DOHH2 (cell line): ENCODE results near the gene IFITM10.

ENCODE experiments used
- H3F3A ChIP-seq: fragments of 200-600 bp; sonication (generic), shearing (Covaris generic); 2 replicates; pipeline ENCODE4 v1.6.0; 2016; ENCODE audit warnings: antibody characterized with exemption, mild to moderate bottlenecking; ENCODE audit not compliant: control insufficient read depth, insufficient read depth
- H3K27ac ChIP-seq: fragments of 200-600 bp; sonication (generic); 2 replicates; pipeline ENCODE4 v1.5.1; 2014; ENCODE audit warnings: low read depth, mild to moderate bottlenecking, low read length, moderate library complexity
- H3K27me3 ChIP-seq: fragments of 200-600 bp; sonication (generic); 2 replicates; pipeline ENCODE4 v1.6.1; 2014; ENCODE audit warnings: mild to moderate bottlenecking, low read length, mixed read lengths; ENCODE audit not compliant: control insufficient read depth
- H3K36me3 ChIP-seq: fragments of 200-600 bp; sonication (generic); 2 replicates; pipeline ENCODE4 v1.6.1; 2014; ENCODE audit warnings: mild to moderate bottlenecking, low read length, moderate library complexity, mixed read lengths; ENCODE audit not compliant: control insufficient read depth
- H3K4me1 ChIP-seq: fragments of 200-600 bp; sonication (generic); 2 replicates; pipeline ENCODE4 v1.6.1; 2014; ENCODE audit warnings: mild to moderate bottlenecking, low read length, mixed read lengths; ENCODE audit not compliant: control insufficient read depth
- H3K4me2 ChIP-seq: fragments of 200-600 bp; sonication (generic); 2 replicates; pipeline ENCODE4 v1.6.0; 2014; ENCODE audit warnings: mild to moderate bottlenecking, low read length, moderate library complexity
- H3K4me3 ChIP-seq: fragments of 200-600 bp; sonication (generic); 2 replicates; pipeline ENCODE4 v1.5.1; 2014; ENCODE audit warnings: mild to moderate bottlenecking, low read length, mixed read lengths
- H3K79me2 ChIP-seq: fragments of 200-600 bp; sonication (generic); 2 replicates; pipeline ENCODE4 v1.6.1; 2014; ENCODE audit warnings: mild to moderate bottlenecking, low read length, mixed read lengths; ENCODE audit not compliant: control insufficient read depth
- H3K9me2 ChIP-seq: fragments of 200-600 bp; sonication (generic); replicated peaks from 2 replicates; pipeline ENCODE4 v1.6.1; 2014; ENCODE audit warnings: mild to moderate bottlenecking, low read length, mixed read lengths; ENCODE audit not compliant: control insufficient read depth
- H3K9me3 ChIP-seq: fragments of 200-600 bp; sonication (generic); 2 replicates; pipeline ENCODE4 v1.6.1; 2014; ENCODE audit warnings: antibody characterized with exemption, low read length, mixed read lengths; ENCODE audit not compliant: control insufficient read depth, insufficient read depth
- H4K20me1 ChIP-seq: fragments of 200-600 bp; sonication (generic); 2 replicates; pipeline ENCODE4 v1.6.0; 2014; ENCODE audit warnings: low read depth, mild to moderate bottlenecking, antibody characterized with exemption, low read length, moderate library complexity; ENCODE audit not compliant: control insufficient read depth, insufficient read depth
- CTCF ChIP-seq: fragments of 200-600 bp; sonication (generic); IDR thresholded peaks from one replicate; pipeline ENCODE4 v1.5.1; 2014; ENCODE audit warnings: antibody characterized with exemption, mild to moderate bottlenecking, low read depth, low read length; ENCODE audit not compliant: poor library complexity, severe bottlenecking
- EZH2phosphoT487 ChIP-seq: fragments of 200-600 bp; sonication (generic); IDR thresholded peaks from 2 replicates; pipeline ENCODE4 v1.6.1; 2017; ENCODE audit warnings: borderline replicate concordance, mild to moderate bottlenecking, antibody characterized with exemption, low read length, moderate library complexity, mixed read lengths

The IFITM10 gene

GRCh38 chr11:1759151-1759850 is 8.9 kb upstream of the IFITM10 start:
- peaks cover 25% of the 10 kb centered on the region for H3K4me1 ChIP-seq
- no peaks in the 10 kb centered on the region for H3K36me3 ChIP-seq
- no peak for TF ChIP-seq CTCF
- TF ChIP-seq EZH2phosphoT487 = no peak
- H3K27ac ChIP-seq = no peak overlapping the region
- H3K9me2 ChIP-seq = no peaks in the 10 kb centered on the region
- H3K79me2 ChIP-seq = no peaks in the 10 kb centered on the region
- H3K9me3 ChIP-seq = no peaks in the 10 kb centered on the region
- H3K4me3 ChIP-seq = no peak overlapping the region
- H3F3A ChIP-seq = no peaks in the 10 kb centered on the region
- no peak overlapping the region for H3K4me2 ChIP-seq
- H3K27me3 ChIP-seq = no peaks in the 10 kb centered on the region
- no peaks in the 10 kb centered on the region for H4K20me1 ChIP-seq

GRCh38 chr11:1758611-1759150 is 8.3 kb upstream of the IFITM10 start:
- Histone ChIP-seq H3K27me3 (no peaks in the 10 kb centered on the region), H3K4me2 (peak overlapping the region; percentile 31; the same call in 1 of the 2 replicates), H3K79me2 (no peaks in the 10 kb centered on the region), H3K4me1 (peaks cover 23% of the 10 kb centered on the region), H3F3A (no peaks in the 10 kb centered on the region), H3K27ac (no peak overlapping the region), H3K36me3 (no peaks in the 10 kb centered on the region), H3K9me3 (no peaks in the 10 kb centered on the region), H3K9me2 (no peaks in the 10 kb centered on the region), H3K4me3 (no peak overlapping the region), H4K20me1 (no peaks in the 10 kb centered on the region)
- TF ChIP-seq CTCF (no peak), EZH2phosphoT487 (no peak)

- H3K27ac ChIP-seq = no peak overlapping the region
- H3K4me1 ChIP-seq = peaks cover 18% of the 10 kb centered on the region
- H3K9me3 ChIP-seq = no peaks in the 10 kb centered on the region
- peak overlapping the region; percentile 31 for H3K4me2 ChIP-seq
- no peak overlapping the region for H3K4me3 ChIP-seq
- TF ChIP-seq EZH2phosphoT487 = no peak
- TF ChIP-seq CTCF = no peak
- H3F3A ChIP-seq = no peaks in the 10 kb centered on the region
- no peaks in the 10 kb centered on the region for H3K79me2 ChIP-seq
- H4K20me1 ChIP-seq = no peaks in the 10 kb centered on the region
- H3K27me3 ChIP-seq = no peaks in the 10 kb centered on the region
- no peaks in the 10 kb centered on the region for H3K36me3 ChIP-seq
- H3K9me2 ChIP-seq = no peaks in the 10 kb centered on the region
Measured at GRCh38 chr11:1757861-1758610, 7.6 kb upstream of the IFITM10 start.
